Activated naive CD8-positive, alpha-beta T cell treated with anti-CD3 and anti-CD28 coated beads, Interleukin-2, amount 10 ng/mL, durations not matched to agents 7 days and 5 days (primary cell): ENCODE measurements around the gene PID1. TPM values are rescaled to one million over a fixed set of nuclear protein-coding genes. Genes with fewer than 3 reads are reported as not detected.

Experiments
- ATAC-seq: fragments of 150-1000 bp; cut with Tn5 transposase; one replicate; pipeline ENCODE4 v1.10.0; 2021; ENCODE audit warnings: low read depth, moderate library complexity
- POLR2A ChIA-PET: fragments of 350-600 bp; sonication (Branson Sonifier 250); formaldehyde crosslinking; loops from one replicate; lab custom pipeline; 2021; ENCODE audit warnings: antibody characterized with exemption; lab: Charles Lee
- DNase-seq: peaks from one replicate; pipeline ENCODE4 v3.0.0; 2021
- H3K27ac Mint-ChIP-seq: one replicate; pipeline ENCODE4 v1.8.0; 2022; ENCODE audit warnings: mild to moderate bottlenecking, mixed read lengths
- H3K27me3 Mint-ChIP-seq: one replicate; pipeline ENCODE4 v1.8.0; 2022; ENCODE audit warnings: mild to moderate bottlenecking, moderate library complexity, mixed read lengths
- H3K36me3 Mint-ChIP-seq: one replicate; pipeline ENCODE4 v1.8.0; 2021; ENCODE audit warnings: mild to moderate bottlenecking, mixed read lengths
- H3K4me1 Mint-ChIP-seq: one replicate; pipeline ENCODE4 v1.8.0; 2021; ENCODE audit warnings: mixed read lengths
- H3K4me3 Mint-ChIP-seq: one replicate; pipeline ENCODE4 v1.8.0; 2022; ENCODE audit warnings: mild to moderate bottlenecking, moderate library complexity, mixed read lengths
- H3K9me3 Mint-ChIP-seq: one replicate; pipeline ENCODE4 v1.8.0; 2021; ENCODE audit warnings: mixed read lengths
- total RNA-seq, 2 experiments: library from RNA; stranded (reverse); gene quantifications; one replicate each; pipeline ENCODE4 v1.2.3, GENCODE V29; 2021

The PID1 gene
- total RNA-seq, 2 experiments from 2014 or later: 0.11 to 0.17 TPM

DNA sequence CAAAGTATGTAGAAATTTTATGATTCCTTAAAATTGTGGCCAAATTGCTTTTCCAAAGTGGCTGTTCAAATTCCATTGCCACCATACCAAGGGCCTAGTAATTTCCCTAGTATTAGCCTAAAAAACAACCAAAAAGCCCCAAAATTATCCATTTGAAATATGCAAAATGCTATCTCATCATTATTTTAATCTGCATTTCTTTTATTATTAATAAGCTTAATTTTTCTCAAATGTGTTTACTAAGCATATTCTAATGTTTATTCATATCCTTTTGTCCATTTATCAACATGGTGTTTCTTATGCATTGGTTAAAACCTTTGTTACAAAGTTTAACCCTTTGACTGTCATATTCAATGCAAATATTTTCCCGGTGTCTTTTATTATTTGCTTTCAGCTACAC lies 48.0 kb downstream of the PID1 start:
- Mint-ChIP-seq H3K27ac (no peak overlapping the region), H3K9me3 (peaks cover 4% of the 10 kb centered on the region), H3K4me3 (no peak overlapping the region), H3K27me3 (no peaks in the 10 kb centered on the region), H3K4me1 (no peaks in the 10 kb centered on the region), H3K36me3 (no peaks in the 10 kb centered on the region)
- DNase-seq: no peak
- ATAC-seq: no peak
- POLR2A ChIA-PET: no interaction called here

DNA sequence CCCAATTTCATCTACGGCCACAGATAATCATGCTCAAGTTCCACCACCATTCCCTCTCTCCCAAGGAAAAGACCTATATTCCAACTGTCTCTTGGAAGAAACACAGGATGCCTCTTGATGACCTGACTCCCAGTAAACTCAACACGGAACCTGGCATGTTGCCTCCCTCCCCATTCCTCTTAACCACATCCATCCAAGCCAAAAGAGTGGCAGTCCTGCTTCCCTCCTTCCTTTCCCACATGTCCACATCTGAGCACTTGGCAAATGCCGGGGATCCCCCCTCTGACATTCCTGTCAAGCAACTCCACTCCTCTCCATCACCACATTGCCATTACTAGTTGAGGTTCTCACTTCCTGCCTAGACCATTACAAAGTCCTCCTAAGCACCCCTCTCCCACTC lies 49.4 kb downstream of the PID1 start:
- Mint-ChIP-seq H3K27me3 (no peaks in the 10 kb centered on the region), H3K4me3 (no peak overlapping the region), H3K36me3 (no peaks in the 10 kb centered on the region), H3K27ac (no peak overlapping the region), H3K4me1 (no peaks in the 10 kb centered on the region), H3K9me3 (peaks cover 4% of the 10 kb centered on the region)
- no peak for ATAC-seq
- no peak for DNase-seq
- POLR2A ChIA-PET: no interaction called here

DNA sequence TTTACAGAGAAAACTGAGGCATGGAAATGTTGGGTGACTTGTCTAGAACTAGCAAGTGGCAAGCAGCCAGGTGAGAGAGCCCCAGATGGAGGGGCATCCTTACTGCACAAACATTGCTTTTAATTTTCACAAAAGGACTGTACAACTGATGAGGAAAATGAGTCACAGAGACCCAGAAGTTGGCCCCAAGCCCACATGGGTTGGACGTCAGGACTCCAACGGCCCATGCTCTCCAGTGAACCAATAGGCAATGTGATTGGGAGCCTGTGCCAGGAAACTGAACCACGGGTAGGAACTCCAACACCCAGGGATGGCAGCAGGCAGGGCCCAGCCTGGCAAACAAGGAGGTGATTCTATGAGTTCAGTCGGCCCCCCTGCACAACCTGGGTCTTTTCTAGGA lies 50.8 kb downstream of the PID1 start:
- POLR2A ChIA-PET: no interaction called here
- H3K4me3 Mint-ChIP-seq: no peak overlapping the region
- no peaks in the 10 kb centered on the region for H3K36me3 Mint-ChIP-seq
- ATAC-seq: no peak
- H3K27ac Mint-ChIP-seq: no peak overlapping the region
- no peak for DNase-seq
- H3K27me3 Mint-ChIP-seq: no peaks in the 10 kb centered on the region
- H3K4me1 Mint-ChIP-seq: no peaks in the 10 kb centered on the region
- peaks cover 4% of the 10 kb centered on the region for H3K9me3 Mint-ChIP-seq

DNA sequence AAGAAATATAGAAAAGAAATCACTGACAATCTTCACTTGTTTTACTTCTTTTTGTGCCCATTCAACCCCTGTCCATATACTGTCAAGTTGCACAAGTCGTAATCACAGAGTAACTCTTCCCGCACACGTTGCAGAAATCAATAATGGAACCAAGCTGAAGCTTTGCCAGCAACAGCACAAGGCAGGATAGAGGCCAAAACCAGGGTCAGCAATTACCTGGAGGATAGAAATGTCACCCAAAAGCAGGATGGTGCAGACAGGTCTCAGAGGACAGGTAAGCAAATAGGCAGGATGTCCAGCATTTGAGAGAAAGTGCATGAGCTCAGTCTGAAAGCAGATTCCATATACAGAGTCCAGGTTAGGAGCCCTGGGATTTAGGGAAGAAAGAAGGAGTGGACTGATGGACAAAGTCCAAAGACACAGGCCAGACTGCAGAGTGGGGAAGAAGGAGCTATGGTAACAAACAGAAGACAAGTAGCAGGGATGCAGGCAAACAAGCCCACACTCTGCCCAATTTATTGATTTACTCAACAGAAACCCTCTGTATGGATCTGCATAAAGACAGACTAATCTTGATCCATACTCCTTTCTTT lies 52.7 kb downstream of the PID1 start:
- Mint-ChIP-seq H3K27me3 (no peaks in the 10 kb centered on the region), H3K4me1 (no peaks in the 10 kb centered on the region), H3K4me3 (no peak overlapping the region), H3K27ac (no peak overlapping the region), H3K9me3 (peaks cover 4% of the 10 kb centered on the region), H3K36me3 (no peaks in the 10 kb centered on the region)
- no peak for DNase-seq
- POLR2A ChIA-PET: no interaction called here
- ATAC-seq: no peak

DNA sequence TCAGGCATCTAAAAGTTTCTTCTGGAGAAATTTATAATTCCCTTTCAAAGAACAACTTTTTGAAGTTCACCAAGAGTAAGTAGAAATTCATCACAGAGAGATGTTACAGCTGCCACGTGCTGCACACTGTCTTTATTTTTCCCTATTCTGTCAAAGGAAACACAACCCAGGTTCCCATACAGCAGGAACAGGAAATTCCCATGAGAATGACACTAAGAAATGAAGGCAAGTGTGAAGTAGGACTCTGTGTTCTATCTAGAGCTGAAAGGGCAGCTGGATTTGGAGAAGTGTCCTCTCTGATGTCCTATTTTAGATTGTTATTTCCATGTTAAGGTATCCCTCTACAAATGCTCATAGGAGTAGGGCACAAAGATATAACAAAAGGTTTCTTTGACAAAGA lies 58.8 kb downstream of the PID1 start:
- ATAC-seq: no peak
- no peaks in the 10 kb centered on the region for H3K36me3 Mint-ChIP-seq
- no peaks in the 10 kb centered on the region for H3K27me3 Mint-ChIP-seq
- DNase-seq: no peak
- POLR2A ChIA-PET: no interaction called here
- no peak overlapping the region for H3K4me3 Mint-ChIP-seq
- H3K27ac Mint-ChIP-seq: no peak overlapping the region
- H3K9me3 Mint-ChIP-seq: no peaks in the 10 kb centered on the region
- H3K4me1 Mint-ChIP-seq: peaks cover 2% of the 10 kb centered on the region

DNA sequence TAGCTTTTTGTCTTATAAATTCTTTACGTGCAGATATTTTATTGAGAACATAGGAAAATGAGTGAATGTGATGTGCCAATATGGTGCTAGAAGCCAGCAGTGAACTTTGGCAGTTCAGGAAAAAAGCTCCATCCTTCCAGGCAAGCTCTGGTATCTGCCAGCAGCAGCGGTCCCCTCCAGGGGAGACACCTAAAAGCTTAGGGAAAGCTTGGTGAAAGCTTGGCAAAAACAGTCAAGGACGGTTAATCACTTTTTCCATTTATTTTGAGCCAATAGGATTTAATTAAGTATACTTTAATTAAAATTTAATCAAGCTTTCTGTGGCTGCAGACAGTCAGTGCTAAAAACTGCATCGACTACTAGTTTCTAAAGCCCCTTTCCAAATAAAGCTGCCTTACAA lies 60.4 kb downstream of the PID1 start:
- POLR2A ChIA-PET: no interaction called here
- Mint-ChIP-seq H3K4me3 (no peak overlapping the region), H3K27me3 (no peaks in the 10 kb centered on the region), H3K4me1 (peaks cover 2% of the 10 kb centered on the region), H3K36me3 (no peaks in the 10 kb centered on the region), H3K9me3 (no peaks in the 10 kb centered on the region), H3K27ac (no peak overlapping the region)
- ATAC-seq: no peak
- DNase-seq: no peak

DNA sequence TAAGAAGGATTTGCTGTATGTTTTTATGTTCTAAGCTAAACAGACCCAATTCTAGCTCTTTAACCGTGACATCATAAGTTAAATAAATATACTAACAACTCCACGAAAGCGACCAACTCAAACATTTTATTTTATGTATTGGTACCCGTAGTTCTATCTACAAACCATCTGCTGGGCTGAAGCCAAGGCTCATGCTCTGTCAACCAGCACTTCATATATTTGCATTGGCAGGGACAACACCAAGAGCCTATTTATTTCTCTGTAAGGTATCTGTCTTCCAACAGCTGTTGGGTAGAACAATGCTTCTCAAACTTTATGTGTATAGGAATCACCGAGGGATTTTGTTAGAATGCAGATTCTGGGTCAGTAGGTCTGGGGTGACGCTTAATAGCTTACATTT lies 64.5 kb downstream of the PID1 start:
- Mint-ChIP-seq H3K4me3 (no peak overlapping the region), H3K9me3 (peaks cover 2% of the 10 kb centered on the region), H3K27ac (no peak overlapping the region), H3K4me1 (peaks cover 2% of the 10 kb centered on the region), H3K36me3 (no peaks in the 10 kb centered on the region), H3K27me3 (no peaks in the 10 kb centered on the region)
- no peak for ATAC-seq
- POLR2A ChIA-PET: no interaction called here
- DNase-seq: no peak

DNA sequence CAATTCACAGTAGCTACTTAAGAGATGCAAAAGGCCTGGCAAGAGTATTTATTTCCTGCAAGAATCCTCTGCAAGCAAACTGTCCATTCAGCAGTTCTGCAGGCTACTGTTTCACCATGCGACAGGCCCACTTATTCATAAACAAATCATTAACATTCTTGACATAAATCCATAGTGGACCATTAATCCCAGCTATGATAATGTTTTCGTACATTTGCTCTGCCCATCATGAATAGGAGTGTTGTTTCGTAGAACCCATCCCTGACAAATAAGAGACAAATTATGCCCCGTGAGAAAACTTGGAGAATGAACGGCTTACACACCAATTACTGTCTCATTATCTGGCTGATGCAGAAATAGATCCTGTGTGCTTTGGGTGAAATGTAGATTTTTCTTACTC lies 65.4 kb downstream of the PID1 start:
- Mint-ChIP-seq H3K9me3 (peaks cover 2% of the 10 kb centered on the region), H3K4me1 (peaks cover 2% of the 10 kb centered on the region), H3K27me3 (no peaks in the 10 kb centered on the region), H3K36me3 (no peaks in the 10 kb centered on the region), H3K4me3 (no peak overlapping the region), H3K27ac (no peak overlapping the region)
- DNase-seq (no peak), ATAC-seq (no peak)
- POLR2A ChIA-PET: no interaction called here

DNA sequence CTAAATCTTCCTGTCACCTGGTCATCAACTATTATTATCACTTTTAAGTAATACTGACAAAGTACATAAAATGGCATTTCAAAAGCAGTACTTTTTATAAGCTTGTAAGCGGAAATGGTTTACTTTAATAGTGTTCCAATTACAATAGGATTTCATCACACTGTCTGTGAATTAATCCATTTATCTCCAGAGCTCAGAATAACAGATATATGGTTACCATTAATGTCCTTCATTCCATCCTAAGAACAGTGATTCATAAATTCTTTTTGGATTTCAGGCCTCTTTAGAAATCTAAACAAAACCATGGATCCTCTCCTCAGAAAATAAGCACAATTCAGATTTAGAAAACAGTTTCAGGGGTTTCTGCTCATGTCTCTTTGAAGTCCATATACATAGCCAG lies 68.4 kb downstream of the PID1 start:
- DNase-seq: no peak
- no peak overlapping the region for H3K27ac Mint-ChIP-seq
- peaks cover 2% of the 10 kb centered on the region for H3K9me3 Mint-ChIP-seq
- no peaks in the 10 kb centered on the region for H3K27me3 Mint-ChIP-seq
- H3K4me3 Mint-ChIP-seq: no peak overlapping the region
- ATAC-seq: no peak
- H3K4me1 Mint-ChIP-seq: no peaks in the 10 kb centered on the region
- POLR2A ChIA-PET: no interaction called here
- H3K36me3 Mint-ChIP-seq: no peaks in the 10 kb centered on the region

DNA sequence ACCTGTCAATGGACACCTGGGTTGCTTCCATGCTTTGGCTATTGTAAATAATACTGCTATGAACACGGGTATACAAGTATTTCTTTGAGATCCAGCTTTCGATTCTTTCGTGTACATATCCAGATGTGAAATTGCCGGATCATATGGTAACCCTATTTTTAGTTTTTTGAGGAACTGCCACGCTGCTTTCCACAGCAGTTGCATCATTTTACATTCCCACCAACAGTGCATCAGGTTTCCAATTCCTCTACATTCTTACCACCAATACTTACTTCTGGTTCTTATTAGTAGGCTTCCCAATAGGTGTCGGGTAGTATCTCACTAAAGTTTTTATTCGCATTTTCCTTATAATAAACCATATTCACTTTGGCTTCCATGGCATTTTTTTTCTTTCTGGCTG lies 69.6 kb downstream of the PID1 start:
- Mint-ChIP-seq H3K36me3 (no peaks in the 10 kb centered on the region), H3K27ac (no peak overlapping the region), H3K4me1 (no peaks in the 10 kb centered on the region), H3K4me3 (no peak overlapping the region), H3K27me3 (no peaks in the 10 kb centered on the region), H3K9me3 (peaks cover 2% of the 10 kb centered on the region)
- DNase-seq (no peak), ATAC-seq (no peak)
- POLR2A ChIA-PET: no interaction called here

DNA sequence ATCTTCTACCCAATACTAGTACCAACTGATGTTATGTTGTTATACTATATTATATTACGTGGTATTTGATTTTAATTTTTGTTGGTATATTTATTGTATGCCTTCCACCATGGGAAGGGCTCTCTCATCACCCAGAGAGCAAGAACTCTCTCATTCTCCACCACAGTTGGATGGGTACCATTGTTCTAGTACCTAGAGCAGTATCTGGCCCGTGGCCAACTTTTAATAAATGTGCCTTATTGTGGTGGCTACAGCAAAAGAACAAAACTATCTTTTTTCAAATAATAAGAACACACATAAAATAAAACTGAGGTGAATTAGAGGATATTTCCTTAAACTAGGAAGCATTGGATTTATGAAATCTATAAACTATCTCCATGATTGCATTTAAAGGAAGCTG lies 71.8 kb downstream of the PID1 start:
- no peak for ATAC-seq
- H3K4me1 Mint-ChIP-seq: no peaks in the 10 kb centered on the region
- POLR2A ChIA-PET: no interaction called here
- no peak overlapping the region for H3K27ac Mint-ChIP-seq
- no peaks in the 10 kb centered on the region for H3K36me3 Mint-ChIP-seq
- H3K4me3 Mint-ChIP-seq: no peak overlapping the region
- DNase-seq: no peak
- no peaks in the 10 kb centered on the region for H3K9me3 Mint-ChIP-seq
- no peaks in the 10 kb centered on the region for H3K27me3 Mint-ChIP-seq

DNA sequence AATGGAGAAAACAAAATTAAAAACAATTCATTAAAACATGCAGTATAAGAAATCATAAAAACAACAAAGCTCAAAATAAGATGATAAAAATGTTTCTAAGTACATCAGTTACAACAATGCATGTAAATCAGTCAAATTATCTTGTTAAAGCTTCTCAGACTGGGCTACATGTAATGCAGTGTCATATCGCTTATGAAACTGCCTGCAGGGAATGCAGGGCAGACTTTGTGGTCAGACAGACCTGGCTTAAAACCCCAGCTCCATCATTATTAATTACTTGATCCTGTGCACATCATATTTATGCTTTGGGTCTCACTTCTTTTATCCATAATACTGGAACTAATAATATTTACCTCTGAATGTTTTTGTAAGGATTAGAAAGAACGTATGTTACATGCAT lies 74.6 kb downstream of the PID1 start:
- no peaks in the 10 kb centered on the region for H3K4me1 Mint-ChIP-seq
- H3K27ac Mint-ChIP-seq: no peak overlapping the region
- H3K4me3 Mint-ChIP-seq: no peak overlapping the region
- H3K36me3 Mint-ChIP-seq: no peaks in the 10 kb centered on the region
- H3K9me3 Mint-ChIP-seq: no peaks in the 10 kb centered on the region
- POLR2A ChIA-PET: no interaction called here
- no peak for ATAC-seq
- no peak for DNase-seq
- H3K27me3 Mint-ChIP-seq: no peaks in the 10 kb centered on the region

DNA sequence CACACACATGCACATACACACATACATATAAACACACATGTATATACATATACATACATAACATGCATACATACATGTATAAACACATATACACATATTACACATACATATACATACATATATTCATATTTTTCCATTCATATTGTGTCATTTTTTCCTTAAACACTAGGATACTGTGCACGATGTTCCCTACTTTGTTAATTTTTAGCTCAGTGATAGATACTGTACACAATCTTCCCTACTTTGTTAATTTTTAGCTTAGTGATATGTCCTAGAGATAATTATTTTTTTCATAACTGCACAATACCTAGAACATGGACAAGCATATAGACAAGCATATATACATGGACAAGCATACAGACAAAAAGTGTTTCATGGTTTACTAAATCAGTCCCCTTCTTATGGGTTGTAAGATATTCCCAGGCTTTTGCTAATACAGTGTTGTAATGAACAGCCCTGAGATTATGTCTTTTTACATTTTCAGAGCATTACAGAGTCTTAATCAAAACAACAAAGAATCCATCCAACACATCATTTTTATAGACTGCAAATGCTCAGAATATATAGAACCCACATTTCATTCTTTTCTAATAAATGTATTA lies 75.6 kb downstream of the PID1 start:
- H3K36me3 Mint-ChIP-seq: no peaks in the 10 kb centered on the region
- no peak for ATAC-seq
- H3K9me3 Mint-ChIP-seq: no peaks in the 10 kb centered on the region
- H3K27ac Mint-ChIP-seq: no peak overlapping the region
- DNase-seq: no peak
- no peak overlapping the region for H3K4me3 Mint-ChIP-seq
- H3K4me1 Mint-ChIP-seq: no peaks in the 10 kb centered on the region
- POLR2A ChIA-PET: no interaction called here
- H3K27me3 Mint-ChIP-seq: no peaks in the 10 kb centered on the region

DNA sequence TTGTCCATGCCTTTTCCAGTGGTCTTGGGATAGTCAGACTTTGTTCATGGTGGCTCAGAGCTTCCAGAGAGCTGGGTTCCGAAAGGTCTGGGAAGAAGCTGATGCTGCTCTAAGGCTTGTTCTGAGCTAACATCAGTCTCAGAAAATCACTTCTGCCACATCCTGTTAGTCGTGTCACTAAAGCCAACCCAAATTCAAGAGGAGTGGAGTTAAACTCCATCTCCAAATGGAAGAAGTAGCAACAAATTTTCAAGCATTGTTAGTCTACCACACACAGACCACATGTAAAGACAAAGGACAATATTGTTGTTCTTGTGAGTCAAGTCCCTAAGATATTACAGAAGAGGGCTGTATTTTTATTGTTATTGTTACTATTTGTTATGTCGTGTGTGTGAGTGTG lies 77.8 kb downstream of the PID1 start:
- Mint-ChIP-seq H3K36me3 (no peaks in the 10 kb centered on the region), H3K4me3 (no peak overlapping the region), H3K9me3 (no peaks in the 10 kb centered on the region), H3K27ac (no peak overlapping the region), H3K4me1 (no peaks in the 10 kb centered on the region), H3K27me3 (no peaks in the 10 kb centered on the region)
- no peak for ATAC-seq
- POLR2A ChIA-PET: no interaction called here
- no peak for DNase-seq

DNA sequence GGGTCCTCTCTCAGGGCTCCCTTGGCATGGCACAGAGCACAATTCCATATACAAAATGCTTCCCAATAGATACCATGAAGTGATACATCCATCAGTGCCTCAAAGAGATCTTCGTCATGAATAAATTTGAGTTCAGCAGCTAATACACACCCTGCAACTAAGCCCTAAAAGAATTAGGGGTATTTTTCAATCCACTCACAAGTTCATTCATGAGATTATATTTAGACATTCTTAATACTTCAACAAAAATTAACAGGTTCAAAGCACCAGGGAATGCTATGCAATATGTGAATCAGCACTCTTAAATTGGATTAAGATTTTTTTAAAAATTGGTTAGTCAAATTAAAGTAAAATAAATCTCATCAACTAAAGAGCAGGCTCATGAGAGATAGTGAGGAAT lies 79.7 kb downstream of the PID1 start:
- Mint-ChIP-seq H3K4me3 (no peak overlapping the region), H3K9me3 (peaks cover 12% of the 10 kb centered on the region), H3K4me1 (no peaks in the 10 kb centered on the region), H3K27ac (no peak overlapping the region), H3K36me3 (peaks cover 4% of the 10 kb centered on the region), H3K27me3 (no peaks in the 10 kb centered on the region)
- DNase-seq (no peak), ATAC-seq (no peak)
- POLR2A ChIA-PET: no interaction called here
